SK-N-SH (cell line): ENCODE results near the gene CLEC5A. TPM values are rescaled to one million over a fixed set of nuclear protein-coding genes. Genes with fewer than 3 reads are reported as not detected.

Source experiments
- CTCF ChIA-PET: fragments of 300-600, 350-600 bp; formaldehyde crosslinking; extraction: SDS; loops from one replicate; lab custom pipeline; 2021; lab: Yijun Ruan, JAX
- POLR2A ChIA-PET: fragments of 350-600 bp; sonication (Branson Sonifier 250); formaldehyde crosslinking; extraction: SDS; loops from one replicate; lab custom pipeline; 2020; ENCODE audit warnings: antibody characterized with exemption, inconsistent platforms; lab: Yijun Ruan, JAX
- DNase-seq: peaks from one replicate; pipeline ENCODE4 v3.0.0; 2012
- H2AFZ ChIP-seq: fragments of 200-600 bp; sonication (generic); 2 replicates; pipeline ENCODE4 v1.8.1; 2016; ENCODE audit warnings: antibody characterized with exemption, mild to moderate bottlenecking, low read depth
- H3F3A ChIP-seq: fragments of 200-600 bp; sonication (generic); replicated peaks from 2 replicates; pipeline ENCODE3; 2016; ENCODE audit warnings: antibody characterized with exemption, mild to moderate bottlenecking; ENCODE audit not compliant: insufficient read depth
- H3K27ac ChIP-seq, 2 experiments: fragments of 200-500 bp in 1 of 2; fragments of 200-600 bp in 1 of 2; sonication (Bioruptor generic) in 1 of 2; sonication (generic), shearing (Covaris generic) in 1 of 2; 2 replicates each; pipeline versions ENCODE4 v1.5.1 to v1.6.1; 2014 to 2016; ENCODE audit warnings: low read depth in 2 of 2, inconsistent platforms in 1 of 2, low read length in 1 of 2, mild to moderate bottlenecking in 1 of 2, mixed read lengths in 1 of 2
- H3K27me3 ChIP-seq: fragments of 200-600 bp; sonication (generic), shearing (Covaris generic); 2 replicates; pipeline ENCODE4 v1.6.1; 2016; ENCODE audit warnings: mixed run types; ENCODE audit not compliant: insufficient read depth
- H3K36me3 ChIP-seq, 2 experiments: fragments of 200-500 bp in 1 of 2; fragments of 200-600 bp in 1 of 2; sonication (Bioruptor generic) in 1 of 2; sonication (generic) in 1 of 2; replicated peaks in 1 of 2; 2 replicates each; pipeline versions ENCODE3 to v1.5.1; 2014 to 2016; ENCODE audit warnings: low read length in 1 of 2, mild to moderate bottlenecking in 1 of 2; ENCODE audit not compliant: insufficient read depth in 2 of 2, control insufficient read depth in 1 of 2
- H3K4me1 ChIP-seq, 2 experiments: fragments of 200-500 bp in 1 of 2; fragments of 200-600 bp in 1 of 2; sonication (Bioruptor generic) in 1 of 2; sonication (generic), shearing (Covaris generic) in 1 of 2; 2 replicates each; pipeline versions ENCODE4 v1.5.1 to v1.6.1; 2014 to 2016; ENCODE audit warnings: low read depth in 1 of 2, low read length in 1 of 2, mixed run types in 1 of 2; ENCODE audit not compliant: insufficient read depth in 2 of 2, control insufficient read depth in 1 of 2
- H3K4me2 ChIP-seq: fragments of 200-600 bp; sonication (generic), shearing (Covaris generic); 2 replicates; pipeline ENCODE4 v1.6.1; 2017; ENCODE audit warnings: mixed run types
- H3K4me3 ChIP-seq, 2 experiments: fragments of 200-500 bp in 1 of 2; fragments of 200-600 bp in 1 of 2; sonication (Bioruptor generic) in 1 of 2; sonication (generic), shearing (Covaris generic) in 1 of 2; 2 replicates each; pipeline versions ENCODE4 v1.5.1 to v1.8.1; 2014 to 2016; ENCODE audit warnings: low read depth in 2 of 2, inconsistent platforms in 1 of 2, low read length in 1 of 2, mild to moderate bottlenecking in 1 of 2, mixed read lengths in 1 of 2, moderate library complexity in 1 of 2
- H3K79me2 ChIP-seq: fragments of 200-600 bp; sonication (generic); 2 replicates; pipeline ENCODE4 v1.8.1; 2017; ENCODE audit warnings: mild to moderate bottlenecking; ENCODE audit not compliant: insufficient read depth
- H3K9ac ChIP-seq: fragments of 200-600 bp; sonication (generic); 2 replicates; pipeline ENCODE4 v1.6.1; 2017; ENCODE audit warnings: mixed run types
- H3K9me2 ChIP-seq: fragments of 200-600 bp; sonication (generic); 2 replicates; pipeline ENCODE4 v1.6.1; 2017; ENCODE audit warnings: mixed run types
- H3K9me3 ChIP-seq: fragments of 200-600 bp; sonication (generic); 2 replicates; pipeline ENCODE4 v1.6.1; 2017; ENCODE audit warnings: mixed run types, mild to moderate bottlenecking, moderate library complexity
- H4K20me1 ChIP-seq: fragments of 200-600 bp; sonication (generic); 2 replicates; pipeline ENCODE4 v1.6.1; 2017; ENCODE audit warnings: mild to moderate bottlenecking, mixed run types; ENCODE audit not compliant: insufficient read depth
- EP300 ChIP-seq, 2 experiments: IDR thresholded peaks; 2 replicates each; pipeline versions ENCODE4 v1.4.0 to v1.6.1; 2012; ENCODE audit warnings: borderline replicate concordance in 1 of 2, low read depth in 1 of 2, low read length in 1 of 2
- FOSL2 ChIP-seq: IDR thresholded peaks from 2 replicates; pipeline ENCODE4 v1.4.0; 2012; ENCODE audit warnings: low read depth, mild to moderate bottlenecking, moderate library complexity, borderline replicate concordance
- FOXM1 ChIP-seq: IDR thresholded peaks from 2 replicates; pipeline ENCODE4 v1.4.0; 2012; ENCODE audit warnings: low read depth, mild to moderate bottlenecking
- GABPA ChIP-seq: IDR thresholded peaks from 2 replicates; pipeline ENCODE4 v1.4.0; 2012; ENCODE audit warnings: low read depth, mild to moderate bottlenecking
- GATA2 ChIP-seq: sonication (generic); formaldehyde crosslinking; IDR thresholded peaks from 2 replicates; pipeline ENCODE4 v1.5.0; 2020; ENCODE audit warnings: mild to moderate bottlenecking, missing genetic modification reagents
- JUND ChIP-seq: IDR thresholded peaks from 2 replicates; pipeline ENCODE4 v1.4.0; 2012
- MEF2A ChIP-seq: IDR thresholded peaks from 2 replicates; pipeline ENCODE4 v1.4.0; 2012; ENCODE audit warnings: low read depth, borderline replicate concordance
- RAD21 ChIP-seq: IDR thresholded peaks from 2 replicates; pipeline ENCODE4 v1.6.1; 2012; ENCODE audit warnings: mild to moderate bottlenecking, low read length
- RCOR1 ChIP-seq: fragments of 150-350 bp; IDR thresholded peaks from 2 replicates; pipeline ENCODE4 v1.6.1; 2017; ENCODE audit warnings: antibody characterized with exemption, low read length
- RFX5 ChIP-seq: IDR thresholded peaks from 2 replicates; pipeline ENCODE4 v1.6.1; 2012; ENCODE audit warnings: mild to moderate bottlenecking, improper control_type of control experiment, low read length
- TAF1 ChIP-seq: IDR thresholded peaks from 2 replicates; pipeline ENCODE4 v1.6.1; 2012; ENCODE audit warnings: low read depth, mild to moderate bottlenecking, low read length, moderate library complexity, borderline replicate concordance
- TCF12 ChIP-seq: IDR thresholded peaks from 2 replicates; pipeline ENCODE4 v1.4.0; 2012
- WGBS: methylation state at CpG from one replicate; pipeline ENCODE4 v1.1.6; 2017; ENCODE audit warnings: low lambda C conversion rate; 5-methylcytosine and 5-hydroxymethylcytosine counted together
- polyA plus RNA-seq, 3 experiments: library from polyadenylated mRNA; depleted of rRNA; stranded (reverse); fragments of >200 nt; gene quantifications; 2 replicates each; pipeline ENCODE4 v1.2.3, GENCODE V29; 2012
- TF ChIP-seq, protein P1 (sequence below): fragments of 150-350 bp; IDR thresholded peaks from 2 replicates; pipeline ENCODE4 v1.6.1; 2017; ENCODE audit warnings: antibody characterized with exemption, low read length, low read depth, borderline replicate concordance
- TF ChIP-seq, protein P2 (sequence below): IDR thresholded peaks from 2 replicates; pipeline ENCODE4 v1.4.0; 2012; ENCODE audit warnings: low read depth, borderline replicate concordance
- TF ChIP-seq, protein P3 (sequence below): IDR thresholded peaks from 2 replicates; pipeline ENCODE4 v1.6.1; 2012; ENCODE audit warnings: mild to moderate bottlenecking, low read depth, low read length, moderate library complexity
- TF ChIP-seq, protein P4 (sequence below): fragments of 200-600 bp; sonication (generic); IDR thresholded peaks from 2 replicates; pipeline ENCODE4 v1.6.1; 2017; ENCODE audit warnings: antibody characterized with exemption, mild to moderate bottlenecking, moderate library complexity

Gene CLEC5A
- polyA plus RNA-seq, 1 of the 3 experiments (the other 2 are of a cell fraction): not detected

- Histone ChIP-seq H3K4me2 (peak overlapping the region; percentile 78), H3K27me3 (peaks cover 5% of the 10 kb centered on the region; the same call in 1 of the 2 replicates)
- ChIA-PET CTCF (interaction anchor here (0.6 to 4.7 kb wide), 60 partner anchors 9 to 1085 kb away, joined by 3 to 43 read pairs (median 4); partner anchors contain the start of genes MGAM, MGAM2 and TAS2R3), POLR2A (no interaction called here)
- TF ChIP-seq JUND (no peak), FOXM1 (no peak), TAF1 (no peak), RFX5 (no peak), RCOR1 (no peak), TCF12 (no peak)
- TF ChIP-seq, protein P1, sequence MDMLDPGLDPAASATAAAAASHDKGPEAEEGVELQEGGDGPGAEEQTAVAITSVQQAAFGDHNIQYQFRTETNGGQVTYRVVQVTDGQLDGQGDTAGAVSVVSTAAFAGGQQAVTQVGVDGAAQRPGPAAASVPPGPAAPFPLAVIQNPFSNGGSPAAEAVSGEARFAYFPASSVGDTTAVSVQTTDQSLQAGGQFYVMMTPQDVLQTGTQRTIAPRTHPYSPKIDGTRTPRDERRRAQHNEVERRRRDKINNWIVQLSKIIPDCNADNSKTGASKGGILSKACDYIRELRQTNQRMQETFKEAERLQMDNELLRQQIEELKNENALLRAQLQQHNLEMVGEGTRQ: no peak
- TF ChIP-seq, all 33 proteins: peak for 0
- no peaks in the 10 kb centered on the region for H3K9me2 ChIP-seq
- no peaks in the 10 kb centered on the region for H3K79me2 ChIP-seq
- no peaks in the 10 kb centered on the region for H3K9me3 ChIP-seq
- peak overlapping the region; percentile 89 for H2AFZ ChIP-seq
- no peak overlapping the region for H3K27ac ChIP-seq
- H3K4me1 ChIP-seq: peaks cover 4% of the 10 kb centered on the region in 2 experiments; a peak in 1 of 4 replicates
- WGBS: 29% methylated on average over 11 of the region's 11 CpGs
- no peak for DNase-seq
- H4K20me1 ChIP-seq: no peaks in the 10 kb centered on the region
- no peak overlapping the region for H3K9ac ChIP-seq
- peak overlapping the region in 1 of 2 experiments; percentile 60; a peak in 2 of 4 replicates for H3K4me3 ChIP-seq
- H3K36me3 ChIP-seq: no peaks in the 10 kb centered on the region
- no peaks in the 10 kb centered on the region for H3F3A ChIP-seq
Observed at GRCh38 chr7:141976524-141977245, 29.9 kb upstream of the CLEC5A start.

DNA sequence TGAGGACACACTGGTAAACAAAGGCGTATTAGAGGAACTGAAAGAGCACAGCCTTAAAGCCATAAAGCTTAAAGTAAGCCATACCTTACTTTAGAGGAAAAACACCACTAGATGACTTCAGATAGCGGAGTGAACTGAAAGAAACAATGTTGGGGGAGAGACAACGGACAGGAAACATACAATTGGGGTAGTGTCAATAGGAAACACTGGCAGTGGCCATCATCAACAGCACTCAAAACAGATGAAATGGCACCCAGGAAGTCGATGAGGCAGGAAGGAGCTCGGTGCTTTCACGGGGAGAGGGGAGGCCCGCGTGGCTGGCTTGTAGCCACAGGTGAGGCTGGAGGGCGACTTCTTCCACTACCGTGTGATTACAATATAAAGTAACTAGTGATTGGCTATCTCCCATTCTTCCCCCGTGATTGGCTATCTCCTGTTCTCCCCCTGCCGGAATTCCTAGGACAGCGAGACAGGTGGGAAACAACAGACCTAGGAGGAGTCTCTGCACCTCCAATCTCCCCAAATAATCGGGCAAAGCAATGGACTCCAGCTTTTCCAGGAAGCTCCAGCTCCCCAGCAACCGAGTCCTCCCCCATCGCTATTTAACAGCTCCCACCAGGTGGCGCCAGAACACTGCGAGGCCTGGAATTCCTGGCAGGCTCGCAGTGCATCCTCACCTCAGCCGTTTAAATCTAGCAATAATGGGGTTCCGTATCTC is 29.2 kb upstream of the CLEC5A start:
- Histone ChIP-seq H3K79me2 (no peaks in the 10 kb centered on the region), H4K20me1 (no peaks in the 10 kb centered on the region), H3K27ac (no peak overlapping the region), H3F3A (no peaks in the 10 kb centered on the region), H3K36me3 (no peaks in the 10 kb centered on the region), H3K9me3 (no peaks in the 10 kb centered on the region), H3K4me1 (peaks cover 4% of the 10 kb centered on the region in 2 experiments; a peak in 1 of 4 replicates), H3K27me3 (peaks cover 11% of the 10 kb centered on the region; the same call in 1 of the 2 replicates), H3K4me2 (peak overlapping the region; percentile 78), H3K4me3 (peak overlapping the region; percentile 51 to 60), H3K9ac (no peak overlapping the region), H2AFZ (peak overlapping the region; percentile 89), H3K9me2 (no peaks in the 10 kb centered on the region)
- 5% methylated on average over 21 of the region's 21 CpGs for WGBS
- ChIA-PET CTCF (interaction anchor here (0.6 to 4.7 kb wide), 67 partner anchors 9 to 1085 kb away, joined by 3 to 43 read pairs (median 4); partner anchors contain the start of genes MGAM, MGAM2 and TAS2R3), POLR2A (no interaction called here)
- DNase-seq: peak; percentile 81
- TF ChIP-seq MEF2A (no peak), FOSL2 (no peak), EP300 (IDR thresholded peaks at IDR 0.05; ENCODE audit: borderline replicate concordance in 1 of 2, low read depth in 1 of 2, low read length in 1 of 2) (no peak), RCOR1 (peak; percentile 65; the same call in 1 of the 2 replicates), GABPA (no peak), RAD21 (peak; percentile 93), GATA2 (CRISPR knock-in tag) (no peak)
- TF ChIP-seq, protein P2, sequence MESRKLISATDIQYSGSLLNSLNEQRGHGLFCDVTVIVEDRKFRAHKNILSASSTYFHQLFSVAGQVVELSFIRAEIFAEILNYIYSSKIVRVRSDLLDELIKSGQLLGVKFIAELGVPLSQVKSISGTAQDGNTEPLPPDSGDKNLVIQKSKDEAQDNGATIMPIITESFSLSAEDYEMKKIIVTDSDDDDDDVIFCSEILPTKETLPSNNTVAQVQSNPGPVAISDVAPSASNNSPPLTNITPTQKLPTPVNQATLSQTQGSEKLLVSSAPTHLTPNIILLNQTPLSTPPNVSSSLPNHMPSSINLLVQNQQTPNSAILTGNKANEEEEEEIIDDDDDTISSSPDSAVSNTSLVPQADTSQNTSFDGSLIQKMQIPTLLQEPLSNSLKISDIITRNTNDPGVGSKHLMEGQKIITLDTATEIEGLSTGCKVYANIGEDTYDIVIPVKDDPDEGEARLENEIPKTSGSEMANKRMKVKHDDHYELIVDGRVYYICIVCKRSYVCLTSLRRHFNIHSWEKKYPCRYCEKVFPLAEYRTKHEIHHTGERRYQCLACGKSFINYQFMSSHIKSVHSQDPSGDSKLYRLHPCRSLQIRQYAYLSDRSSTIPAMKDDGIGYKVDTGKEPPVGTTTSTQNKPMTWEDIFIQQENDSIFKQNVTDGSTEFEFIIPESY: no peak
- TF ChIP-seq, protein P3, sequence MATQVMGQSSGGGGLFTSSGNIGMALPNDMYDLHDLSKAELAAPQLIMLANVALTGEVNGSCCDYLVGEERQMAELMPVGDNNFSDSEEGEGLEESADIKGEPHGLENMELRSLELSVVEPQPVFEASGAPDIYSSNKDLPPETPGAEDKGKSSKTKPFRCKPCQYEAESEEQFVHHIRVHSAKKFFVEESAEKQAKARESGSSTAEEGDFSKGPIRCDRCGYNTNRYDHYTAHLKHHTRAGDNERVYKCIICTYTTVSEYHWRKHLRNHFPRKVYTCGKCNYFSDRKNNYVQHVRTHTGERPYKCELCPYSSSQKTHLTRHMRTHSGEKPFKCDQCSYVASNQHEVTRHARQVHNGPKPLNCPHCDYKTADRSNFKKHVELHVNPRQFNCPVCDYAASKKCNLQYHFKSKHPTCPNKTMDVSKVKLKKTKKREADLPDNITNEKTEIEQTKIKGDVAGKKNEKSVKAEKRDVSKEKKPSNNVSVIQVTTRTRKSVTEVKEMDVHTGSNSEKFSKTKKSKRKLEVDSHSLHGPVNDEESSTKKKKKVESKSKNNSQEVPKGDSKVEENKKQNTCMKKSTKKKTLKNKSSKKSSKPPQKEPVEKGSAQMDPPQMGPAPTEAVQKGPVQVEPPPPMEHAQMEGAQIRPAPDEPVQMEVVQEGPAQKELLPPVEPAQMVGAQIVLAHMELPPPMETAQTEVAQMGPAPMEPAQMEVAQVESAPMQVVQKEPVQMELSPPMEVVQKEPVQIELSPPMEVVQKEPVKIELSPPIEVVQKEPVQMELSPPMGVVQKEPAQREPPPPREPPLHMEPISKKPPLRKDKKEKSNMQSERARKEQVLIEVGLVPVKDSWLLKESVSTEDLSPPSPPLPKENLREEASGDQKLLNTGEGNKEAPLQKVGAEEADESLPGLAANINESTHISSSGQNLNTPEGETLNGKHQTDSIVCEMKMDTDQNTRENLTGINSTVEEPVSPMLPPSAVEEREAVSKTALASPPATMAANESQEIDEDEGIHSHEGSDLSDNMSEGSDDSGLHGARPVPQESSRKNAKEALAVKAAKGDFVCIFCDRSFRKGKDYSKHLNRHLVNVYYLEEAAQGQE: no peak
- TF ChIP-seq, protein P4, sequence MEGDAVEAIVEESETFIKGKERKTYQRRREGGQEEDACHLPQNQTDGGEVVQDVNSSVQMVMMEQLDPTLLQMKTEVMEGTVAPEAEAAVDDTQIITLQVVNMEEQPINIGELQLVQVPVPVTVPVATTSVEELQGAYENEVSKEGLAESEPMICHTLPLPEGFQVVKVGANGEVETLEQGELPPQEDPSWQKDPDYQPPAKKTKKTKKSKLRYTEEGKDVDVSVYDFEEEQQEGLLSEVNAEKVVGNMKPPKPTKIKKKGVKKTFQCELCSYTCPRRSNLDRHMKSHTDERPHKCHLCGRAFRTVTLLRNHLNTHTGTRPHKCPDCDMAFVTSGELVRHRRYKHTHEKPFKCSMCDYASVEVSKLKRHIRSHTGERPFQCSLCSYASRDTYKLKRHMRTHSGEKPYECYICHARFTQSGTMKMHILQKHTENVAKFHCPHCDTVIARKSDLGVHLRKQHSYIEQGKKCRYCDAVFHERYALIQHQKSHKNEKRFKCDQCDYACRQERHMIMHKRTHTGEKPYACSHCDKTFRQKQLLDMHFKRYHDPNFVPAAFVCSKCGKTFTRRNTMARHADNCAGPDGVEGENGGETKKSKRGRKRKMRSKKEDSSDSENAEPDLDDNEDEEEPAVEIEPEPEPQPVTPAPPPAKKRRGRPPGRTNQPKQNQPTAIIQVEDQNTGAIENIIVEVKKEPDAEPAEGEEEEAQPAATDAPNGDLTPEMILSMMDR: peak; percentile 100
